ENCODE measurements around the gene CD300LF.

DNA sequence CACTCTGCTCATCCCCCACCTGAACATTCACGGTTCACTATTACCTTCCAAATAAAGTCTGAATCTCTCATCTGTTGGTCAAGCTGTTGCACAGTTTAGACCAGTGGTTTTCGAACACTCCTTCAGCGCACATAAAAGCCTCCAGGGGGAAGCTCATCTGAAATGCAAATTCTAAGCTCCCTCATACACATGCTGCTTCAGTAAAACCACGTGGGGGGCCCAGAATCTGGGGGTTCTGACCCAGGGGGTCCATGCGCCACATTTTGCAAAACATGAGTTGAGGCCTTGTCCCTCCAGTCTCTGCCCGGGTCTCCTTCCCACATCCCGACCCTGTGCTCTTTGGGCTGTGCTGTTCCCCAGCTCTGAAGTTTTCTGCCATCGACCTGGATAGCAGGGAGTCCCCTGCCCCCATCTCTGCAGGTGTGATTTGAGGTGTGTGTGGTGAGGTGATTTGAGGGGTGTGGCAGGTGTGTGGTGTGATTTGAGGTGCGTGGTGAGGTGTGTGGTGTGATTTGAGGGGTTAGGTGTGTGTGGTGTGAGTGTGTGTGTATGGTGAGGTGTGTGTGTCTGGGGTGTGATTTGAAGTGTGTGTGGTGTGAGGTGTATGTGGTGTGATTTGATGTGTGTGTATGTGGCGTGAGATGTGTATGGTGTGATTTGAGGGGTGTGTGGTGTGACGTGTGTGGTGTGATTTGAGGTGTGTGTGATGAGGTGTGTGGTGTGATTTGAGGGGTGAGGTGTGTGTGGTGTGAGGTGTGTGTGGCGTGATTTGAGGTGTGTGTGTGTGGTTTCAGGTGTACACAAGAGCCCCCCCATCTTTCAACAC, 19.5 kb upstream of the CD300LF start:
- TF ChIP-seq, protein P1, sequence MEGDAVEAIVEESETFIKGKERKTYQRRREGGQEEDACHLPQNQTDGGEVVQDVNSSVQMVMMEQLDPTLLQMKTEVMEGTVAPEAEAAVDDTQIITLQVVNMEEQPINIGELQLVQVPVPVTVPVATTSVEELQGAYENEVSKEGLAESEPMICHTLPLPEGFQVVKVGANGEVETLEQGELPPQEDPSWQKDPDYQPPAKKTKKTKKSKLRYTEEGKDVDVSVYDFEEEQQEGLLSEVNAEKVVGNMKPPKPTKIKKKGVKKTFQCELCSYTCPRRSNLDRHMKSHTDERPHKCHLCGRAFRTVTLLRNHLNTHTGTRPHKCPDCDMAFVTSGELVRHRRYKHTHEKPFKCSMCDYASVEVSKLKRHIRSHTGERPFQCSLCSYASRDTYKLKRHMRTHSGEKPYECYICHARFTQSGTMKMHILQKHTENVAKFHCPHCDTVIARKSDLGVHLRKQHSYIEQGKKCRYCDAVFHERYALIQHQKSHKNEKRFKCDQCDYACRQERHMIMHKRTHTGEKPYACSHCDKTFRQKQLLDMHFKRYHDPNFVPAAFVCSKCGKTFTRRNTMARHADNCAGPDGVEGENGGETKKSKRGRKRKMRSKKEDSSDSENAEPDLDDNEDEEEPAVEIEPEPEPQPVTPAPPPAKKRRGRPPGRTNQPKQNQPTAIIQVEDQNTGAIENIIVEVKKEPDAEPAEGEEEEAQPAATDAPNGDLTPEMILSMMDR (IDR thresholded peaks at IDR 0.05) = no peak
- TF ChIP-seq POLR2AphosphoS5 (IDR thresholded peaks at IDR 0.05) = no peak
- no peak for TF ChIP-seq POLR2A (IDR thresholded peaks at IDR 0.05)
- no peak for TF ChIP-seq EP300 (IDR thresholded peaks at IDR 0.05; ENCODE audit: low read depth)
